ENCODE measurements around the gene ZNF853.
"Not testable (repeated sequence)": the region's sequence is repeated elsewhere in the genome, so short reads cannot be mapped to it uniquely, and the experiment has no call there.

Gene ZNF853

DNA sequence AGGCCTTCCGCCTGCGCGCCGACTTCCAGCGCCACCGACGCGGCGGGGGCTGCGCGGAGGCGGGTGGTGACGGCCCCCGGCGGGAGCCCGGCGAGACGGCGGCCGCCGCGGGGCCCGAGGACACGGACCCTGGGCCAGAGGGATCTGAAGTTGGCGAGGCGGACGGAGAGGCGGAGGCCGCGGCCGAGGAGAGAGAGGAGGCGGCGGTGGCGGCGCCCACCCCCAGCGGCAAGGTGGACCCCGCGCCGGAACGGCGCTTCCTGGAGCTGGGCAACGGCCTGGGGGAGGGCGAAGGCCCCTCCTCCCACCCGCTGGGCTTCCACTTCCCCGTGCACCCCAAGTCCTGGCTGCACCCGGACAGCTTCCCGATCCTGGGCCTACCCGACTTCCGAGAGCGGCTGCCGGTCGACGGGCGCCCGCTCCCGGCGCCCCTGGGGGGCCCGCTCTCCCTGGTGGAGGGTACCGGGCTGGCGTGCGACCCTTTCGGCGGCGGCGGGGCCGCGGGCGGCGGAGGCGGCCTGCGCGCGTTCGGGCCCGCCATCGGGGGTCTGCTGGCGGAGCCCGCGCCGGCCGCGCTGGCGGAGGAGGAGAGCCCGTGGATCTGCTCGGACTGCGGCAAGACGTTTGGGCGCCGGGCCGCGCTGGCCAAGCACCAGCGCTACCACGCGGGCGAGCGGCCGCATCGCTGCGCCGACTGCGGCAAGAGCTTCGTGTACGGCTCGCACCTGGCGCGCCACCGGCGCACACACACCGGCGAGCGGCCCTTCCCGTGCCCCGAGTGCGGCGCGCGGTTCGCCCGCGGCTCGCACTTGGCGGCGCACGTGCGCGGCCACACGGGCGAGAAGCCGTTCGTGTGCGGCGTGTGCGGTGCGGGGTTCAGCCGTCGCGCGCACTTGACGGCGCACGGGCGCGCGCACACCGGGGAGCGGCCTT lies 37.9 kb downstream of the ZNF853 start:
- no peak for DNase-seq

DNA sequence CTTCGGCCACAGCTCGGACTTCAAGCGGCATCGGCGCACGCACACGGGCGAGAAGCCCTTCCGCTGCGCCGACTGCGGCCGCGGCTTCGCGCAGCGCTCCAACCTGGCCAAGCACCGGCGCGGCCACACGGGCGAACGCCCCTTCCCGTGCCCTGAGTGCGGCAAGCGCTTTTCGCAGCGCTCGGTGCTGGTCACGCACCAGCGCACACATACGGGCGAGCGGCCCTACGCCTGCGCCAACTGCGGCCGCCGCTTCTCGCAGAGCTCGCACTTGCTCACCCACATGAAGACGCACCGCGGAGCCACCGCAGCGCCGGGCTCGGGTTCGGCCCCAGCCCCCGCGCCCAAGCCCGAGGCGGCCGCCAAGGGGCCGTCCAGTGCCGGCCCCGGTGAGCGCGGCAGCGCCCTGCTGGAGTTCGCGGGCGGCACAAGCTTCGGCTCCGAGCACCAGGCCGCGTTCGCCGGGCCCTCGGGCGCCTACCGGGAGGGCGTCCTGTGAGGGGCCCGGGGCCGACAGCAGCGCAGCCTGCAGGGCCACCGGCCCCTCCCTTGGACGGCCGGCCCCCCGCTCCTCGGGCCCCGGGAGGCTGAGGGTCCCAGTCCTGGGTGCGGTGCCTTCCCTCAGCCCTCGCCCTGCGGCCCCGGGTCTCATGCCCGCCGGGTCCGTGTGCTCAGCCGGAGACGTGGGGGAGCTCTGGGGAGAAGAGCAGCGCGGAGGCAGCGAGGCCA lies 38.9 kb downstream of the ZNF853 start:
- no peak for DNase-seq

DNA sequence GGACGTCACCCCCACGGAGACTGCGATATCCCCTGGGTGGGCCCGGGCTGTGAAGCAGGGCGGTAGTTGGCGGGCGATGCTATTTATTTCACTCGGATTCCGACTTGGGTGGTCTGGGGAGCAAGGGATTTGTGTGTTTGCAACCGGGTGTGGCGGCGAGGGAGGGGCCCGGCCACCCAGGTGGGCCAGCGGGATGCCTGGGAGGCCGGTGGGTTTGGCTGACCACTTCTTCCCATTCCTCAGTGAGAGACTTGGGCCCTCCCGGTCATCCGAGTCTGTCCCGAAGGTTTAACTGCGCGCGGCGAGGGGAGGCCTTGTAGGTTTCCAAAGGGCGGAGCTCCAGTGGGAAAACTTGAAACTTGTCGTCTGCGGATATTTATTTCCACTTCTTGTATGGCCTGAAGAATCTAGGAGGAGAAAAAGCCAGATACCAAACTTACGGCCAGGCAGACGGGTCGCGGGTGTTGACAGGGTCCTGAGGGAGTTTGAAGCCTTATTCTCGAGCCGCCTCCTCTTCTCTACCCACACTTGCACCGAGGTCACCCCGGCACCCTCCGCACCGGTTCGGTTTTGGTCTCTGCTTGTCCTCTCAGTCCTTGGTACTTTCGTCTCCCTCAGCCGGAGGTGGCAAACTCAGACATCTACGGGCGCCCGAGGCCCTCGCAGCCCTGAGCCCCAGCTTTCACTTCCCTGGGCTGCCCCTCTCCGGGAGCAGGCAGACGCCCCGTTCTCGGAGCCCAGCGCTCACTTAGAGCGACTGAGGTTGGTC lies 39.6 kb downstream of the ZNF853 start:
- DNase-seq: no peak

GRCh38 chr7:6655636-6656385 lies 40.4 kb downstream of the ZNF853 start:
- DNase-seq: no peak

- no peak for DNase-seq
These were observed 41.0 kb downstream of the ZNF853 start for GRCh38 chr7:6656413-6656812.

DNA sequence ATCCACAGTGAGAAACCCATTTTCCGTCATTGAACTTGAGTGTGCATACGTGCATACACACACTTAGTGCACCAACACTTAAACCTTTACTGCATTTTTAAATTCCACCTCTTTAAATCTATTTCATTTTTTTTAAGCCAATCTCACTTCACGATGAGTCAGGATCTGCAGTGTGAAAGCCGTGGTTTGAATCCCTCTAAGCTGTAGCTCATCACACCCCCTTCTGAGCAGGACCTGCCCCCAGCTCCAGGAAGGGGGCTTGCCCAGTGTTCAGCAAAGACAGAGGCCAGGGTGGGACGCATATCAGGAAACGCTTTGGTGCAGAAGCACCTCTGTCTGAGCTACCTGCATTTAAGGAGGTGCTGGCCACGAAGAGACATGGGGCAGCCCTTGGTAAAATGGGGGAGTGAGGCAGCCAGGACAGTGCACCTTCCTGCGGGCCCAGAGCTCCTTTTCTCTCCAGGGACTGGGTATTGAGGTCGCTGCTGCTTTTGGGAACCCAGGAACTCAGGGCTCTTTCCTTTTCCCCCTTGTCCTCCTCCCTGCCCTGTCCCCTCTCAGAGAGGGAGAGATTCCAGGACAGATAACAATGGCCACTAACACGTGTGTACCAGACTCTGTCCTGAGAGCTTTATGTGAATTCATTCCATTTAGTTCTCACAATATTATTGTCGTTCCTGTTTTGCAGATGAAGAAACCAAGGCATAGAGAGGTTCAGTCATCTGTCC lies 43.4 kb downstream of the ZNF853 start:
- no peak for DNase-seq

DNA sequence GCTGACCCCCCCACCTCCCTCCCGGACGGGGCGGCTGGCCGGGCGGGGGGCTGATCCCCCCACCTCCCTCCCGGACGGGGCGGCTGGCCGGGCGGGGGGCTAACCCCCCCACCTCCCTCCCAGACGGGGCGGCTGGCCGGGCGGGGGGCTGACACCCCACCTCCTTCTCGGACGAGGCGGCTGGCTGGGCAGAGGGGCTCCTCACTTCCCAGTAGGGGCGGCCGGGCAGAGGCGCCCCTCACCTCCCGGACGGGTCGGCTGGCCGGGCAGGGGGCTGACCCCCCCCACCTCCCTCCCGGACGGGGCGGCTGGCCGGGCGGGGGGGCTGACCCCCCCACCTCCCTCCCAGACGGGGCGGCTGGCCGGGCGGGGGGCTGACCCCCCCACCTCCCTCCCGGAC lies 55.4 kb downstream of the ZNF853 start:
- DNase-seq: not testable (repeated sequence)

Data from NCI-H2227 treated with DMSO at 0.1 percent for 48 hours (cell line).